Skin epidermis (tissue), 12 donors: ENCODE data around the gene COX11.

Experiments used
- H3K27ac ChIP-seq, 21 experiments: fragments of 200-600 bp; sonication (generic) in 11 of 21; one replicate each; pipeline ENCODE4 v1.5.0; 2020; ENCODE audit warnings: mild to moderate bottlenecking in 3 of 21, inconsistent platforms in 2 of 21, moderate library complexity in 2 of 21
- H3K4me3 ChIP-seq, 7 experiments: fragments of 200-600 bp; sonication (generic) in 2 of 7; one replicate each; pipeline ENCODE4 v1.5.0; 2020; ENCODE audit warnings: inconsistent platforms in 2 of 7, mild to moderate bottlenecking in 2 of 7, moderate library complexity in 1 of 7

The COX11 gene

GRCh38 chr17:54969658-54970572, 1.5 kb upstream of the COX11 start:
- Histone ChIP-seq H3K4me3 (peak overlapping the region in 6 of 7 experiments; percentile 57 to 90 (median 88)), H3K27ac (peak overlapping the region in 15 of 21 experiments; percentile 66 to 93 (median 87))

DNA sequence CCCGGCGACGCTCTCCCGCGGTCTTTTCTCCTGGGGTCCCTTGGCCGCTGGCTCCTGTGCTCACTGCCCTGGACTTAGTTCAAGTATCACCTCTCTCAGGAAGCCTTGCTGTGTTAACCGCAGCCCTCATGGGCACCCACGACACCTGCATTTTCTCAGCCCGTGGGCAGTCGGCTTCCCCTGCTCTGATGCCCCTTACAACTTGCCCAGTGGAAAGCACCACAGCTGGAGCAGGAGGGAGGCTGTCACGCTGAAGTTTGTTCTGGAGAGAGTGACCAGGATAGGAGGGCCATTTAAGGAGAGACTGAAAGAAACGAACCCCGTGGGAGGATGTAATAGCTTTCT, 506 bp upstream of the COX11 start:
- H3K4me3 ChIP-seq = peak overlapping the region; percentile 57 to 90 (median 87)
- H3K27ac ChIP-seq = peak overlapping the region in 19 of 21 experiments; percentile 66 to 93 (median 87)

- peak overlapping the region; percentile 57 to 90 (median 87) for H3K4me3 ChIP-seq
- H3K27ac ChIP-seq = peak overlapping the region; percentile 34 to 93 (median 87)
These were observed 713 bp downstream of the COX11 start for GRCh38 chr17:54967621-54968261.

- H3K4me3 ChIP-seq = no peak overlapping the region
- no peak overlapping the region for H3K27ac ChIP-seq
These were observed 11.7 kb downstream of the COX11 start for GRCh38 chr17:54956791-54957190.

DNA sequence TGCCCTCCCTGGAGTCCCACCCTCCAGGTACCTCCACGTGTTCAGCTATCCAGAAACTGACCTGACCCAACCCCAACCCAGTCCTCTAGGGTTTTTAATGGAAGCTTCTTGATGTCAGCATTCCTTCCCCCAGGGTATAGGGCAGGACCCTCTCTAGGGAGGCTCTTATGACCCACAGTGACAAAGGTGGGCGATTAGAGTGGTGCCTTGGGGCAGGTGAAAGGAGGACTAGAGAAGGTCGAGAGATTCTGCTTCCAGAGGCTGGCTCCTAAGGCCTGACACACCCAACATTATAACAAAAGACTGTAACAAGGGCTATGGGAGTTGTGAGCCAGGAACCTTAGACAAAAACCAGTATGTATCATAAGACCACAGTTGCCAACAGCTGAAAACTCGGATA, 17.2 kb downstream of the COX11 start:
- no peak overlapping the region for H3K4me3 ChIP-seq
- no peak overlapping the region for H3K27ac ChIP-seq

GRCh38 chr17:54950116-54950515, 18.3 kb downstream of the COX11 start:
- Histone ChIP-seq H3K27ac (no peak overlapping the region), H3K4me3 (no peak overlapping the region)

DNA sequence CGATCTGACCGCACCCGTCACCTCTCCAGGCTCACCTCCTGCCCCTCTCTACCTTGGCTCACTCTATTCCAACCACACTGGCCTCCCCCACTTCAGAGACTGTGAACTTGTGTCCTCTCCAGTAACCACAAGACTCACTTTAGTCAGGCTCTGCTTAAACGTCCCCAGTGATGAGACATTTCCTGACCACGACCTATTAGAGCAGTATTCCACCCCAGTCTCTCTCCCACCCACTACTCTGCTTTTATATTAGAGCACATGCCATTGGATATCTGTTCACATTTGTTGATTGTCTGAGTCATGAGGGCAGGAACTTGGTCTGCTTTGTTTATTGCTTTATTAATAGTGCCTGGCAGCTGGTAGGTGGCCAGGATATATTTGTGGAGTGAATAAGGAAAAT, 20.1 kb downstream of the COX11 start:
- H3K4me3 ChIP-seq = no peak overlapping the region
- H3K27ac ChIP-seq = no peak overlapping the region

DNA sequence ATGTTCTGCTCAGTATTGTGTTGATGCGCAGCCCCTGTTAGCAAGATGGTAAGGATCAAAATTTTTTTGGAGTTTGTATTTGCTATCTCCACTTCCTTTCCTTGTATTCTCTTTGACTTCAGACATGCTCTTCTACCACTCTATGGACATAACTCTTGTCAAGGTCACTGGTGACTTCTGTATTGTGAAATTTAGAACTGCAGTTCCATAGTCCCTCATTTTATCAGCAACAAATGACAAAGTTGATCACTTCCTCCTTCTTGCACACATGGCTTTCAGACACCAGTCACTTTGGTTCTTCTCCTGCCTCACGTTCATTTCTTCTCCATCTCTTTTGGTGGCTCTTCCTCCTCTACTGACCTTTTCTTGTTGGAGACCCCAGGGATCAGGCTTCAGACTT, 21.1 kb downstream of the COX11 start:
- Histone ChIP-seq H3K4me3 (no peak overlapping the region), H3K27ac (no peak overlapping the region)

- no peak overlapping the region for H3K4me3 ChIP-seq
- no peak overlapping the region for H3K27ac ChIP-seq
These were observed 22.8 kb downstream of the COX11 start for GRCh38 chr17:54945671-54946070.

GRCh38 chr17:54945231-54945630, 23.2 kb downstream of the COX11 start:
- Histone ChIP-seq H3K27ac (no peak overlapping the region), H3K4me3 (no peak overlapping the region)

DNA sequence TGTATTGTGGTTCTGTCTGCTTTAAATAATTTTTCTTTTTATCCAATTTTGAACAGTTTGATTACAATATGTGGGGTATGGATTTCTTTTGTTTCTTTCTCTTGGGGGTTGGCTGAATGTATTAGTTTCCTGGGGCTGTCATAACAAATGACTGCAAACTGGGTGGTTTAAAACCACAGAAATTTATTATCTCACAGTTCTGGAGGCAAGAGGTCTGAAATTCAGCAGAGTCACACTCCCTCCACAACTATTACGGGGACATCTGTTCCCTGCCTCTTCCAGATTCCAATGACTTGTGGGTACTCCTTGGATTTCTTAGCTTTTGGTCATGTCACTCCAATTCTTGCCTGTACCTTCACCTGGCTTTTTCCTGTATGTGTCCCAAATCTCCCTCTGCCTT, 23.7 kb downstream of the COX11 start:
- no peak overlapping the region for H3K27ac ChIP-seq
- H3K4me3 ChIP-seq = no peak overlapping the region

GRCh38 chr17:54941285-54941684, 27.2 kb downstream of the COX11 start:
- Histone ChIP-seq H3K27ac (no peak overlapping the region), H3K4me3 (no peak overlapping the region)

GRCh38 chr17:54937426-54937825, 31.0 kb downstream of the COX11 start:
- Histone ChIP-seq H3K4me3 (no peak overlapping the region), H3K27ac (no peak overlapping the region)

DNA sequence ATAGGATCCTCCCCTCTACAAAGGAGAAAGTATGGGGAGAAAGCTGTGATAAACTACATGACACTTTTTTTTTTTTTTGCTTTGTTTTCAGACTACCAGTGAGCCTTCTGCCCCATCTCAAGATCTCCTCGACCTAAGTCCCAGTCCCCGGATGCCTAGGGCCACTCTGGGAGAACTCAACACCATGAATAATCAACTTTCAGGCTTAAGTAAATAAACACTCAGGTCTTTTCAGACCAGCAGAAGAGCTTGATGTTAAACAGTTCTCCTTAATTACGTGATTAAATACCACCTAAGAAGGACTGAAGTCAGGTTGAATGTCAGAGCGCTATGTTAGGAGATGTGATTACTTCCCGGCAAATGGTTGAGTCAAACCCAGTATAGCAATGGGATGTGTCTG, 31.4 kb downstream of the COX11 start:
- no peak overlapping the region for H3K4me3 ChIP-seq
- no peak overlapping the region for H3K27ac ChIP-seq

GRCh38 chr17:54935471-54935870, 33.0 kb downstream of the COX11 start:
- Histone ChIP-seq H3K4me3 (no peak overlapping the region), H3K27ac (no peak overlapping the region)

DNA sequence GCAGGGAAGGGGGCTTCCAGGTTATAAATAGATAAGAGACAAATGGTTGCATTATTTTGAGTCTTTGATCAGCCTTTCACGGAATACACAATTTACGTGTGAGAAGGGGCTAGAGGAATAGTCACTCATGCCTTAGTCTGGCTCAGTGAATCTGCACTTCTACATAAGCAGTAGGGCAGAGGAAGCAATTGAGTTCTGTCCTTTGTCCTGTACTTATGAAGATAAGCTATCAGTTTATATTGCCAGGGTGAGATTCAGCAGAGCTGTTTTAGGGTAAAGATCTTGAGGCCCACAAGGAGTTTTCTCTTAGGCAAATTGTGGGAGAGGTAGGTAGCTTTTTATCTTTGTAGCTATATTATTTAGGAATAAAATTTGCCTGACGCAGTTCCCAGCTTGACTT, 34.5 kb downstream of the COX11 start:
- H3K4me3 ChIP-seq = no peak overlapping the region
- H3K27ac ChIP-seq = no peak overlapping the region

DNA sequence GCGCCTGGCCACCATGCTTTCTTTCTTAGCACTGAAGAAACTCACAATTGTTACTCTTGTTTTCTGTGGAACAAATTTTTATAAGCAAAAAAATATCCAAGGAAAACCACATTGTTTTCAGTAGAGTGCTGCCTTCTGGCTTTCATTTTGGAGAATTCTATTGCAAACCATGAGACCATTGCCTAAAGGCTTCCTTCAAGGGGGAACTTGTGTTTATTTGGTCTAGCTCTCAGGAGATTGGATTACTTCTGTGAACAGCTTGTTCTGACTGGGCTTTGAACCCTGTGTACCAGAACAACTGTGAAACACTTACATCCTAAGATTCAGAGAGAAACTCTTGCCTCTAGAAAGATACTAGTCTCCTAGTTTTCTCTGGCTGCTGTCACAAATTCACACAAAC, 35.7 kb downstream of the COX11 start:
- no peak overlapping the region for H3K4me3 ChIP-seq
- no peak overlapping the region for H3K27ac ChIP-seq

GRCh38 chr17:54927525-54927924, 40.9 kb downstream of the COX11 start:
- no peak overlapping the region for H3K4me3 ChIP-seq
- H3K27ac ChIP-seq = no peak overlapping the region

DNA sequence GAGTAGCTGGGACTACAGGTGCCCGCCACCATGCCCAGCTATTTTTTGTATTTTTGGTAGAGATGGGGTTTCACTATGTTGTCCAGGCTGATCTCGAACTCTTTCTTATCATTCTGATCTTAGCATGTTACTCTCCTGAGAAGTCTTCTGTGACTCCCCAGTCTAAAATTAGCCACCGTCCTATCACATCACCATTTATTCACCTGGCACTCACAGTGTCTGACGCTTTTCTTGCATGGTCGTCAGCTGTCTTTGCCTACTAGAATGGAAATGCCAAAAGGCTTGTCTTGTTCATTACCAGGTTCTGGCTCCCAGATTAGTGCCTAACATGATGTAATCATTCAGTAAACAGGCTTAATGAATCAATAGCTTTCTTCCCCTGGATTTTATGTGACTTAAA, 44.0 kb downstream of the COX11 start:
- Histone ChIP-seq H3K27ac (no peak overlapping the region), H3K4me3 (no peak overlapping the region)

DNA sequence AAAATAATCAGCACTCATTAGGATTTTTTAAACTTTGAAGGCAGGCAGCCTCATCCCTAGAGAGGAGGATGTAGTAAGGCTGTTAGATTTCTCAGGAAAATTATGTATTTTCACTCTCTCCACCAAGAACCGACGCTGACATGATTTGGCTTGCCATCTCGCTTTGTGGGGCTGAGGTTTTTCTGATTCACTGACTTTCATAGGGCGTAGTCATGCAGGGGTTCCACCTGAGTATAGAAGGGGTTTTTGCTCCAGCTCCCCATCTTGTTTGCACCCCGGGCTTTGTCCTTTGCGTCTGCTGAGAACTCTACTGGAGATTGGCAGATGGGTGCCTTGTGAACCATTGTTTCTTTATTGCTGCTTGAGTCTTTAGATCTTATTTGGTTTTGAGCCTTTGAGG, 47.6 kb downstream of the COX11 start:
- no peak overlapping the region for H3K27ac ChIP-seq

DNA sequence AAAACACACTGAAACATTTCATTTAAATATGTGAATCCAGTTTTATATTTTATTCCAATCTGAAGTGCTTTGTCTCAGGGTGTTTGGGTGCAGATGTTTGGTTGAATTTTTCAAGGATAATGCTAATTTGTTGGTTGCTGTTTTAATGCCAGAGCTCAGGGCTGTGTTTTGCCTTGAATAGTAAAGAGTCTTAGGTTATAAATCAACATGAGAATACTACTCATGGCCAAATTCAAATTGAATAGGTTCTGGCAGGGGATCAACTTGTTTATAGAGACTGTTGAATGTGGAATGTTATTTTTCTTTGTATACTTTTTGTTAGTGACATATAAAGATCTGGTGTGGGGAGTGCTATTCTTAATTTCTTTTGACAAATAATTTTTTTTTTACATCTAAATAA, 49.0 kb downstream of the COX11 start:
- H3K27ac ChIP-seq = no peak overlapping the region
- H3K4me3 ChIP-seq = no peak overlapping the region

More for the DNA sequence above, 47.6 kb downstream of the COX11 start:
- H3K4me3 ChIP-seq = no peak overlapping the region
